Measurements from ENCODE around the gene ACTR5. TPM values are rescaled to one million over a fixed set of nuclear protein-coding genes. Genes with fewer than 3 reads are reported as not detected.

The ACTR5 gene
- total RNA-seq, 1 experiment from 2014 or later, result 12.9 TPM

DNA sequence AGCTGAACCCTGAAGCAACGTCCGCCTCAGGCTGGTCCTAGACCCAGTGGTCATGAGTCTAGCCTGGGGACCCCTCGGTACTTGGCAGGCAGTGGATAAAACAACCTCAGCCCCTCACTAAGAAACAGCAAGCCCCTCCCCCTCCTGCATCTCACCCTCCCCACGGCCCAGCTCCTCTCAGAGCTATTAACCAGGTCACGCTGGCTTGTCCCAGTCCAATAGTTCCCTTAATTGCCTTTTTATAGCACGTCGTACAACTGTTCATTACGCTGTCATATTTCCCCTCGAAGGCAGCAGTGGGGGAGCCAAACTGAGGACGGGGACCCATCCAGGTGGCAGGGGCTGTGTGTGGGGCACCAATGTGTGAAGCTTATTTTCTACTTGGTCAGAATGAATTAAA lies 32.6 kb upstream of the ACTR5 start:
- Mint-ChIP-seq H3K27me3 (ENCODE audit: unreplicated experiment) (peaks cover 93% of the 10 kb centered on the region), H3K27ac (ENCODE audit: unreplicated experiment) (no peak overlapping the region), H3K4me3 (ENCODE audit: low read depth, unreplicated experiment) (no peak overlapping the region), H3K36me3 (ENCODE audit: insufficient read depth, unreplicated experiment) (no peaks in the 10 kb centered on the region), H3K9me3 (ENCODE audit: low read depth, unreplicated experiment) (no peaks in the 10 kb centered on the region), H3K4me1 (ENCODE audit: low read depth, unreplicated experiment) (no peaks in the 10 kb centered on the region)
- CTCF ChIA-PET, result interaction anchor here (2.0 kb wide), 1 partner anchor 9 kb away, joined by 5 read pairs; the partner anchor contains the start of gene SLC32A1
- DNase-seq, result no peak
- no TSS peak for BruUV-seq (replicated peaks)
- intact Hi-C loops (cut with micrococcal nuclease; ENCODE audit: unreplicated experiment), result no loop called here
- TF ChIP-seq, protein P1, sequence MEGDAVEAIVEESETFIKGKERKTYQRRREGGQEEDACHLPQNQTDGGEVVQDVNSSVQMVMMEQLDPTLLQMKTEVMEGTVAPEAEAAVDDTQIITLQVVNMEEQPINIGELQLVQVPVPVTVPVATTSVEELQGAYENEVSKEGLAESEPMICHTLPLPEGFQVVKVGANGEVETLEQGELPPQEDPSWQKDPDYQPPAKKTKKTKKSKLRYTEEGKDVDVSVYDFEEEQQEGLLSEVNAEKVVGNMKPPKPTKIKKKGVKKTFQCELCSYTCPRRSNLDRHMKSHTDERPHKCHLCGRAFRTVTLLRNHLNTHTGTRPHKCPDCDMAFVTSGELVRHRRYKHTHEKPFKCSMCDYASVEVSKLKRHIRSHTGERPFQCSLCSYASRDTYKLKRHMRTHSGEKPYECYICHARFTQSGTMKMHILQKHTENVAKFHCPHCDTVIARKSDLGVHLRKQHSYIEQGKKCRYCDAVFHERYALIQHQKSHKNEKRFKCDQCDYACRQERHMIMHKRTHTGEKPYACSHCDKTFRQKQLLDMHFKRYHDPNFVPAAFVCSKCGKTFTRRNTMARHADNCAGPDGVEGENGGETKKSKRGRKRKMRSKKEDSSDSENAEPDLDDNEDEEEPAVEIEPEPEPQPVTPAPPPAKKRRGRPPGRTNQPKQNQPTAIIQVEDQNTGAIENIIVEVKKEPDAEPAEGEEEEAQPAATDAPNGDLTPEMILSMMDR (IDR thresholded peaks at IDR 0.05; ENCODE audit: unreplicated experiment), result no peak

DNA sequence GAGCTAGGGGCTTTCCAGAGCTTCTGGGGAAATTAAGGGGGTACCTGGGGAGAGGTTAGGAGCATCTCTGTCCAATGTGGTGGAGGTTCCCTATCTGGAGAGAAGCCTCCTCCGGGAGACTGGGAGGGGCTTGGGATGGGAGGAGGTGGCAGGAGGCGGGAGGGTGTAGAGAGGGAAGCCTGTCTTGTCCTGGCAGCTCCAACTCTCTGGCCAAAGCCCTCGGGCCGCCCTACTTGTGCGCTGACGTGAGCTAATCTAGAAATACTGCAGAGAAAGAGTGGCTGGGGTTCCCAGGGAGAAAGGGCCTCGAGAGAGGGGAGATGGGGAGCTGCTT lies 25.6 kb upstream of the ACTR5 start:
- no TSS peak for BruUV-seq (replicated peaks)
- Mint-ChIP-seq H3K4me1 (ENCODE audit: low read depth, unreplicated experiment) (no peaks in the 10 kb centered on the region), H3K9me3 (ENCODE audit: low read depth, unreplicated experiment) (no peaks in the 10 kb centered on the region), H3K4me3 (ENCODE audit: low read depth, unreplicated experiment) (no peak overlapping the region), H3K27ac (ENCODE audit: unreplicated experiment) (no peak overlapping the region), H3K36me3 (ENCODE audit: insufficient read depth, unreplicated experiment) (no peaks in the 10 kb centered on the region), H3K27me3 (ENCODE audit: unreplicated experiment) (peaks cover 100% of the 10 kb centered on the region)
- CTCF ChIA-PET, result no interaction called here
- intact Hi-C loops (cut with micrococcal nuclease; ENCODE audit: unreplicated experiment), result no loop called here
- DNase-seq, result no peak
- TF ChIP-seq, protein P1 (IDR thresholded peaks at IDR 0.05; ENCODE audit: unreplicated experiment), result no peak

DNA sequence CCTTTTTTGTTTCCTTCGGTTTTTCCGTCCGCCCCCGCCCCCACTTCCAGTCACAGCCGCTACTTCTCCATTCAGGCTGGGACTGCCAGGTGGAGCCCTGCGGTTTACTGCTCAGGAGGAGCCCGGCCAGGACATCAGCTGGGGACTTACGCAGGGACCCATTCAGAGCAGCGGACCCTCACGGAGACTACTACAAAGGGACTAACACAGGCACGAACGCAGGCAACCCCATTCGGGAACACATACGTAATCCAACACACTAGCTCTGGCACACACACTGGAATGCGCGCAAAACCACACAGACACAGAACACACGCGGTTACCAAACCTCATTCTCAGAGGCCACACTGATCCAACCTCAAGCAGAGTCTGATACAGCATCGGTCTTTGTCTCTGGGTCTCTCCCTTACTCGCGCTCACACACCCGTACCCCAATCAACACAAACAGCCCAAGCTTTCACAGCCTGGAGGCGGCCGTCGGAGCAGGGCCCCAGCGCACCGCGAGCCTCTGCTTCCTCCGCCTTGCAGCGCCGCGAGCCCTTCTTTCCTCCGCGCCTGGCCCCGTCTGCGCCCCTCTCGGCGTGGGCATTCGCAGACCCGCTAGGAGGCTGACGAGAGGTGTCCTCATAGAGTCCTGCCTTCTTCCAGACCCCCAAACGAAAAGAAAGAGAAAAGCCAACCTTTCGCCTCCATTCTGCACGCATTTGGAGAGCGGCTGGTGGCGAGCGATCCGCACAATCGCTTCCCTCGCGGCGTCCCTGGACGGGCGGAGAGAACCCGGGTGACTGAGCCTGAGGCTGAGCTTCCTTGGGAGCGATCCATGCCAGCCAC lies 25.0 kb upstream of the ACTR5 start:
- H3K27me3 Mint-ChIP-seq (ENCODE audit: unreplicated experiment), result peaks cover 100% of the 10 kb centered on the region
- intact Hi-C loops (cut with micrococcal nuclease; ENCODE audit: unreplicated experiment), result no loop called here
- H3K4me3 Mint-ChIP-seq (ENCODE audit: low read depth, unreplicated experiment), result no peak overlapping the region
- H3K4me1 Mint-ChIP-seq (ENCODE audit: low read depth, unreplicated experiment), result no peaks in the 10 kb centered on the region
- no peak for DNase-seq
- TF ChIP-seq, protein P1 (IDR thresholded peaks at IDR 0.05; ENCODE audit: unreplicated experiment), result no peak
- H3K9me3 Mint-ChIP-seq (ENCODE audit: low read depth, unreplicated experiment), result no peaks in the 10 kb centered on the region
- no peak overlapping the region for H3K27ac Mint-ChIP-seq (ENCODE audit: unreplicated experiment)
- no TSS peak for BruUV-seq (replicated peaks)
- no peaks in the 10 kb centered on the region for H3K36me3 Mint-ChIP-seq (ENCODE audit: insufficient read depth, unreplicated experiment)
- CTCF ChIA-PET, result no interaction called here

DNA sequence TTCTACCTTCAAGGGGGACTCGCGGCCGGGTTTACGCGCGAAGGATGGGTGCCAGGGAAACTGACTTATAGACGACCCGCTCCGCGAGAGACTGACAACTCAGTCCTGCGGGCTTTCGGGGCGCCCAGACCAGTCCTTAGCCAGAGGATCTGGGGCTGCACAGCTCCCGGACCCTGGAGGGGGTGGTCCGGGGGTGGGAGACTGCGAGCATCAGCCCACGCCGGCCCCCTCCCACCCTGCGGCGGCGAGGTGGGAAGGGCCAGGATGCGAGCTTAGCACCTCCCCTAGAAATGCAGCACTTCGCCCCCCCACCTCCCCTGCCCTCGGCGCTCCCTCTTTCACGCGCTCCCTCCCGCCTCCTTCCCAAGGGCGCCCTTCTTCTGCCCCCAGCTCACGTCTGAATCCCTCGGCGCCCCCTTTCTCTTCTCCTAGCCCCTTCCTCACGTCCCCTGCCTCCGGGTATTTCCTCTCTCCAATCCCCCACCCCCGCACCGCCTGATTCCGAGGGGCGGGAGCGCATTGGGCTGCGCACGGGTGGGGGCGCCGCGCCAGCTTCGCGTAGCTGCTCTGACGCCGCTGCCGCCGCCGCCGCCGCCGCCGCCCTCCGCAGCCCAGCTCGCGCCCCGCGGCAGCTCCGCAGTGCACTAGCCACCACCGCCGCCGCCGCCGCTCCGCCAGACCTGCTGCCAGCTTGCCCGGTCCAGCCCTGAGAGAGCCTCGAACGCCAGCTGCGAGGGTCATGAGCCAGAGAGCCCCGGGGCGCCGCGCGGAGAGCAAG lies 24.2 kb upstream of the ACTR5 start, which contains the start of gene SLC32A1:
Gene SLC32A1 (plus strand): TSS at position 639 of the 778 bp plus-strand sequence. CDS start 239 bp downstream, outside the sequence.
- TF ChIP-seq, protein P1 (IDR thresholded peaks at IDR 0.05; ENCODE audit: unreplicated experiment), result no peak
- Mint-ChIP-seq H3K36me3 (ENCODE audit: insufficient read depth, unreplicated experiment) (no peaks in the 10 kb centered on the region), H3K4me1 (ENCODE audit: low read depth, unreplicated experiment) (peaks cover 2% of the 10 kb centered on the region), H3K27me3 (ENCODE audit: unreplicated experiment) (peaks cover 100% of the 10 kb centered on the region), H3K27ac (ENCODE audit: unreplicated experiment) (no peak within 1 kb of the TSS), H3K9me3 (ENCODE audit: low read depth, unreplicated experiment) (no peaks in the 10 kb centered on the region), H3K4me3 (ENCODE audit: low read depth, unreplicated experiment) (no peak within 1 kb of the TSS)
- CTCF ChIA-PET, result interaction anchor here (1.7 kb wide), 1 partner anchor 8 kb away, joined by 5 read pairs; no protein-coding TSS in a partner anchor
- intact Hi-C loops (cut with micrococcal nuclease; ENCODE audit: unreplicated experiment), result no loop called here
- DNase-seq, result no peak
- no TSS peak for BruUV-seq (replicated peaks)
